GM21526 (cell line): ENCODE data around the gene C10orf67.
"Not testable (repeated sequence)": the region's sequence is repeated elsewhere in the genome, so short reads cannot be mapped to it uniquely, and the experiment has no call there.

Experiments
- ATAC-seq: cut with Tn5 transposase; IDR thresholded peaks from one replicate; pipeline ENCODE4 v1.9.1; 2021; ENCODE audit warnings: moderate library complexity; ENCODE audit not compliant: unreplicated experiment, low FRiP score

The C10orf67 gene

DNA sequence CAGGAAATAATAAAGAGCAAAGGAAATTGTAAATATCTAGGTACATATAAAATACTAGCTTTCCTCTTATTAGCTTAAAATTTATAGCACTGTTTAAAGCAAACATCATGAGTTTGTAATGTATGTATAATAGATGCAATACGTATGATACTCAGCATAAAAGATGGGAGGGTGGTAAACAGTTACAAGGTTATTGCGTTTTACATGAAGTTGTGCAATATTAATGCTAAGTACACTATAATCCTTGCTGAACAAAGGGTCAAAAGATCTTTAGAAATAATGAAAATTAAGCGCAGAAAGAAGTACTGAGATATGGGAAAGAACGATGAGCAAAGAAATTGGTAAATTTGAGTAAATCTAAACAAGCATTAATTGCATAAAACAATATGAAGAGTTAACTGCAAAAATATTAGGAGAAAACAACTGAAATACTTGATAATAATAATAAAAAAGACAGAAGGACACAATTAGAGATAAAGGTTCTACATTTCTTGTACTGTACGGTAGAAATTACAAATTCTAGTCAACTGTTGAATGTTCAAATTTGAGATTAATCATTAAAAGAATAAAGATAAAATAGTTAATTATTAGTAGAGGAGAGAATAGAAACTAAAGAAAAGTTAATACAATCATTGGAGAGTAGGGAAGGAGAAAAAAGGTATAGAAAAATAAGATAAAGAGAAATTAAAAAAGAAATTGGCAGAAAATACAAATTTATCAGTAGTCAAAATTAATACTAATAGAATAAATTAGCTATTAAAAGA, 17.9 kb downstream of the C10orf67 start:
- no peak for ATAC-seq

DNA sequence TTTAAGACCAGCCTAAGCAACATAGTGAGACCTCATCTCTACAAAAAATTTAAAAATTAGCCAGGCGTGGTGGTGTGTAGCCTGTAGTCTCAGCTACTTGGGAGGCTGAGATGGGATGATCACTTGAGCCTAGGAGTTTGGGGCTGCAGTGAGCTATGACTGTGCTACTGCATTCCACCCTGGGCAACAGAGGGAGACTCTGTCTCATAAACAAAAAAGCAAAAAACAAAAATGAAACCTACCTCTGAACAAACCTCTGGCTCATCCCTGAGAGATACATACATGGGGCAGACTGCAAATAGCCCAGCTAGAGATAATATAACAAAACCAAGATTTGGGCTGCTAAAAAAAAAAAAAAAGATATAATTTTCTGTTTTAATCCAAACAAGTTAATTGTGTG, 19.5 kb downstream of the C10orf67 start:
- ATAC-seq: no peak

DNA sequence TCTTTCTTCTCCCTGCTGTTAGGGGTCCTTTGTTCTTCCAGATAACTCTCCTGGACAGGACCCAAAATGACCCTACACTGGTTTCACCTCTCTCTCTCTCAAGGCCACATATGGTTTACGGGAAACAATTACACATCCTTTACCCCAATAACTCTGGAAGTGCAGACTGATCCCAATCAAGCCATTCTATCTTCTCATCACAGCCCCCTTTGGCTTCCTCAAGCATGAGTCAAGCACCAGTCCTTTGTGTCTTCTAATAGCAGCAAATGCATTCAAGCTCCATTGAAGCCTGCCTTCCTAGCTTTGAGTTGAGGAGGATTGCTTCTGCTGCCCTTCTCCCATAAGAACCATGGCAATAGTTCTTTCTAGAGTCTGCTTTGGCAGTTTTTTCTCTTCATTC, 20.2 kb downstream of the C10orf67 start:
- ATAC-seq: no peak

DNA sequence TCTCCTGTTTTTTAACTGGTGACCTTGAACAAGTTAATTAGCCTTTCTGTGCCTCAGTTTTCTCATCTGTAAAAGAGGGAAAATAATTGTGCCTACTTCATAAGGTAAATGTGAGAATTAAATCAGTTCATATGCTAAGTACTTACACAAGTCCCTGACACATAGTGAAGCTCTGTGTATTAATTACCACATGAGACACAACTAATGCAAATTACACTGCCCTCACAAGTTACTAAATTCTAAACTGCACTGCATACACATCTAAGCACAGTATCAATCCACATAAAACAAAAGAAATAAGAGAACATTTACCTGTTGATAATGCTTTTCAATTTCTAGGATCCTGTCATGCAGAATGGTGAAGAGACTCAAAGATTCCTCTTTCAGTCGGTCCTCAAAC, 22.5 kb downstream of the C10orf67 start:
- no peak for ATAC-seq

DNA sequence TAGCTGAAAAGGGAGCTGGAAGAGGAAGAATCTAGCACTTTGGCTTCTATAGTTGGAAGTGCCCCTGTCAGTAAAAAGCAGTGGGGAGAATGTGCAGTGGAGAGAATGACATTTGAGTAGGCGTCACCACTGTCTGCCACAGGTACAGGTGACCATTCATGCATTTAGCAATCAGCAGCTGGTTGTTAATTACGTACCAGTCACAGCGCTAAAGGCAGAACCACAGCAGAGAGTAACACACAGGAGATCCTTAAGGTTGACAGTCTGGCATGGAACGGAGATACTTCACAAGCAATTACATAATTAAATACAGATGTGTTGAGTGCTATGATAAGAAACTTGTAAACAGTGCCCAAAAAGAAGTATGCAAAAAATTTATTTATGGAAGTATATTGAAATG, 24.8 kb downstream of the C10orf67 start:
- ATAC-seq: no peak

DNA sequence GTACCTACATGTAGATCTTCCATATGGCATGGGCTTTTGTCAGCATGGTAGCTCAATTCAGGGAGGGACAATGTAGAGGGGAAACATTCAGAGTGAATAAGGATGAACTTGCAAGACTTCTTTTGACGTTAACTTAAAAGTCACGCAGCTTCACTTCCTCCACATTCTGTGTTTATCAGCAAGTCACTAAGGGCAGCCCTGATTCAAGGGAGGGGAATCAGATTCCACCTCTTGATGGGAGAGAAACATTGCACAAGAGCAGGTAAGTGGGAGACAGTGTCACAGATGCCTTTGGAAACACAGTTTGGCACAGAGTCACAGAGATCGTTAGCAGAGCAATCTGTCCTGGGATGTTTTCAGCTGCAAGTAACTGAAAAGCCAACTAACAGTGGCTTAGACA, 26.2 kb downstream of the C10orf67 start:
- no peak for ATAC-seq

DNA sequence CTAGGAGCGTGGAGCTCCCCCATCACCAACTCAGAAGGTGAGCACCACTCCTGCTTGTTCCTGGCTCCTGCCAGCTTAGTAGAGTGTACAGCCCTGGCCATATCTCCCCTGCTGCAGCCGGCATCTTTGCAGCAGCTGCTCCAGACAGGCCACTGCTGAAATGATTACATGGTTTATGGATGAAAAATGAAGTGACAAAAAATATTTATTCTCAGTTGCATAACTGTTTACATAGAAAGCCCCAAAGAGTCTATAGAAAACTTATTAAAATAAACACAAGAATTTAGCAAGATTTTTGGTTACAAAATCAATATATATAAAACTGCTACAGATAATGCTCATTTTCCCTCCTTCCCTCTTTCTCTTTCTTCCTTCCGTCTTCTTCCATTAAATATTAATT, 27.2 kb downstream of the C10orf67 start:
- ATAC-seq: no peak

DNA sequence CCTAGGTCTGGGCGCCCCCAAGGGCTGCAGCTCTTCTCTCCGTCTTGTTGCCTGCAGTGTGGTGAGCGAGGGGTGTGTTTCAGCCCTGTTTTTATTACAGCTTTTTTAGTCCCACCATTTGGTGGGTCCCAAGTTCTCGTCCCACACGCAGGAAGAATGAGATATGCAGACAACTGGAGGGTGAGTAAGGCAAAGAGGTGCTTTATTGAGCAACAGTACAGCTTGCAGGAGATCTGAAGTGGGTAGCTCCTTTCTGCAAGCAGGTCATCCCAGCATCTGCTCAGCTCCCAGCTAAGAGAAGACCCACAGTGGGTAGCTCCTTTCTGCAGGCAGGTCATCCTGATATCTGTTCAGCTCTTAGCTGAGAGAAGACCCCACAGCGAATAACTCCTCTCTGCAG, 28.2 kb downstream of the C10orf67 start:
- no peak for ATAC-seq

DNA sequence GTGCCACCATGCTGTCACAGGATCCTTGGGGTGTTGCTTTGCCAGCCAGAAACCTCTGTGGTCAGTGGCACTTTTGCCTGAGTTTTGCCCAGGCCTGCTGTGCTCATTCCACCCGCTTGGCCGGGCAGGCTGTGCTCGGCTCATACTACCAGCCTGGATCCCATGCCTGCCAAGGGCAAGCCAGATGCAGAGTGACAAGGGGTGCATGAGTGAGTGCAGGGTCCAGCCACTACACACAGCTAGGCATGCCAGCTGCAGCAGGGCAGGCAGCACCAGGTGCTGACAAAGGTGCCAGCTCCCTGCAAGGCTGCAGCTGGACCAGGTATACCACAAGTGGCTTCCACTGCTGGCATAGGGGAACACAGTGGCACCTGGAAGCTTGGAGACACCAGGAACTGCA, 28.6 kb downstream of the C10orf67 start:
- ATAC-seq: no peak

DNA sequence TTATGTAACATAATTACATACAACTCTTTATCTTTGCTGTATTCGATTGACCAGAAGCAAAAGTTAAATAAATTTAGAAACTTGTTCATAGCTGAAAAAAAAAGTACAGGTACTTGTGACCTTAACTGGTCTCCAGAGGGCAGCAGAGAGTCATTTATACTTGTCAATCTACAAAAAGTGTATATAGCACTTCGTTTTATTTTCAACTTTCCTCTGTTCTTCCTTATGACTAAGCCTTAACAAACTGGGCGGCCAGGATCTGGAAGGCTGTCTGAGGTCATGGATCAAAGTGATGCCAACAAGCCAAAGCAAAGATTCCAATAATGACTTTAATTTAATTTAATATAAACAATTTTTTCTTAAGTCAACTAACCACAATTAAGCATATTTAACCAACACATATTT, 29.8 kb downstream of the C10orf67 start:
- peak; percentile 55 for ATAC-seq

DNA sequence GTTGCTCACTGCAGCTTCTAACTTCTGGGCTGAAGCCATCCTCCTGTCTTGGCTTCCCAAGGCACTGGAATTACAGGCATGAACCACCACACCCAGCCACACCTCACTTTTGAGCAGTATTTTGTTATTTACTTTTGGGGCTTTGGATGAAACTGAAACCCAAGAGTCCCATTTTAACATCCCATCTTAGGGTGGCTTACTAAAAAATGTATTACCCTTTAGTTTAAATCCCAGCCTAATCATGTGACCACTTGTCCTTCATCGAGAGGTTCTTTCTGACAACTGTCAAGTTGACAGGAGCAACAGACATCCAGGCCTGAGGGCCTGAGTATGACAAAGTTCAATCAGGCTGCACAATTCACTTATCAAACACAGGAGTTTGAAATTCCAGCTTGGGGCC, 33.6 kb downstream of the C10orf67 start:
- no peak for ATAC-seq

DNA sequence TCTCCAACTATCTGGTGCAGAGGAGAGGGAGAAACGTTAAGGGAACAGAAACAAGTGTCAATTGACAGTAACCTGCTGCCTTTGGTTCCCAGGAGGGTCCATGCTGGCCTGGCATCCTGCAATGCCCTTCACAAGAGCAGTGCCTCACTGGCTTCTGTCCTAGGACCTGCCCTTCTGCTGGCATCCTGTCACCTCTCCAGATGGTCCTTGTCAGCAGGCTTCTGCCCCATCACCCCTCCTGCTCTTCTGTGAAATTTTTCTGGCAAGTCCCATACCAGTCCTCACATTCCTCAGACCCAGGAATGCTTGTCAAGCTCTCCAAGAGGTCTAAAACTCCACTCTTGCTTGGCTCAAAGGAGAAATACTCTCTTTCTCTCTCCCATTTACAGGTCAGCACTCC, 34.2 kb downstream of the C10orf67 start:
- no peak for ATAC-seq

DNA sequence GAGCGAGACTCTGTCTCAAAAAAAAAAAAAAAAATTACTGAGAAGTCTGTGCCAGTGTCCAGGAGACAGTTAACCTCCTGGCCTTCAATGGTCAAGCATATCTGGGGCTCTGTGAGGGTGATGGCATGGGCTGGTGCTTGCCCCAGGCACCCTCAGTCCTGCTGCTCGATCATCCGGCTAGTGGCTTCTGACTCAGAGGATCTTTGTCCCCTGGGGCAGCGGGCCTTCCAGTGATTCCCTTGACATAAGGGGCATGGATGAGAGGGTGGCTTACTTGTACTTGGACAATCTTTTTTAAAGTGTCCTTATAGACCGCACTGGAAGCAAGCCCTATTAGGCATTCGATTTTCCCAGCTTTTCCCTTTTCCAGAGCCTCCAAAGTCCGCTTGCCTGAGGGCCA, 44.6 kb downstream of the C10orf67 start:
- ATAC-seq: not testable (repeated sequence)

DNA sequence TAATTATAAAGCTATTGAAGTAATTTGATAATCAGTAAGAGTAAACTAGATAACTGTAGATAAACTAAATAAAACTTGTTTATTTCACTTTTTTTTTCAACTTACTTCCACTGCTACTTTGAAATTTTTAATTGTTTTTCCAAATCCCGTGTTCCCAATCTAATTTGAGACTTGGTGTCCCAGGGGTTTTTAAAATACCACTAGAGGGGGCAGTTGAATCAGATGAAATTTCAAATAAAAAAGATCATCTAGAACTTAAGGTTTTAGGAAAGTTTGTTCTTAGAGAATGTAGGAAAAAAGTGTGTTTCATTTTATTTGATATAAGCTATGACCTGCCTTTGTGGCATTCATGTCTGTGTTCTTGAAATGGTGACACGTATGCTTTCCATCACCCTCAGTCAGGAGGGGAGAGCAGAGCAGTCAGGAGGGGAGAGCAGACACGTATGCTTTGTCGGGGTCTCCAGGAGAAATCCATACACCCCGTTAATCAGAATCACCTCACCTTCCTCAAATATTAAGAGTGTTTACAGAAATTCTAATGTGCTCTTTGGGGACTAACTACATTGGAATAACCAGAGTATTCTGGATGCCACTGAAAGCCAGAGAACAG, 49.9 kb downstream of the C10orf67 start:
- no peak for ATAC-seq

DNA sequence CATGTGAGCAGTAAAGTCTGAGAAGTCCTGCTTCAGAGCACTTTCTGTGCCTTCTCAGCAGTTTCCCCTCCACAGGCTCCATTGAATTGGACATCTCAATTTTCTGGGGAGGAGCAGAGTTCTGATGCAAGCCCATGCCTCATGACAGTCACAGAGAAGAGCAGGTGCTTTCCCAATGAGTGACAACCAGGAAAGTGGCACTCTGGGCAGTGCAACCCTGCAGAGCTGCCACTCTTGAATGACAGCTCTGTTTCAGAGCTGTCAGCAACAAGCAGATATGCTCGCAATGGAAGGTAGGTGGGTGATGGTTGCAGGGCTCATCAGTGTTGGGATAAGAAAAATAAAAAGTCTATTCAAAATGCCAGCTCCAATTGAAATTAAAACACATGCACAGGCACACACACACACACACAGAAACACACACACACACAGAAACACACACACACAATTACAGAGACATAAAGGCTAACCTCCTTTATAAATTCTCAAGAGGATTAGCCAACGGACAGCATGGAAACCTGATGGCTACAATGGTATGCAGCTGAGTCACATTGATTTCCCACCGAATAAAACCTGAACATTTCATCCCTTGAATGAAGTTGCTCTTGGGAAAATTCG, 50.5 kb downstream of the C10orf67 start:
- no peak for ATAC-seq

DNA sequence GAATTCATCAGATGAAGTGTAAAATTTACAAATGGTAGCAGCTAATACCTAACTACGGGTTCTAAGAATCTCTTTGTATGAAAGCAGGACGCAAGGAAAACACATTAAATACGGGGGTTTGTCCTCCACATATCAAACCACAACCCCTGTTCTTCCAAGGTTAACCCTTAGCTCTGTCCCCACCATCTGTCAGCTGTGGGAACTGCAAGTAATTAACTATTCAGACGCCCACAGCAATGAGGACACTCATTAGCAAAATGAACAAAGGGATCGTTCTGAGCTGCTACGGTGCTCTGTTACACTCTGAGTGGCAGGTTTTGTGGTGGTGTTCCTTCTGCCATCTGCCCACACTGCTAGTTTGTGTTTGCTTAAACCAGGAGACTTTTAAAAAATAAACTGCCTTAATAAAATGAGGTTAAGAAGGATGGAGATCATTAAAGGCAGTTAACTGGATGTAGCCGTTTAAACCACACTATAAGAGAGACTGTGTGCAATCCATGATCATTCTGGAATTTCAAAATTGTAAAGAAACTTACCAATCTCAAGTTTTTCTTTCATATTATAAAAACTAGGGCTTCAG, 51.4 kb downstream of the C10orf67 start:
- ATAC-seq: peak; percentile 92

DNA sequence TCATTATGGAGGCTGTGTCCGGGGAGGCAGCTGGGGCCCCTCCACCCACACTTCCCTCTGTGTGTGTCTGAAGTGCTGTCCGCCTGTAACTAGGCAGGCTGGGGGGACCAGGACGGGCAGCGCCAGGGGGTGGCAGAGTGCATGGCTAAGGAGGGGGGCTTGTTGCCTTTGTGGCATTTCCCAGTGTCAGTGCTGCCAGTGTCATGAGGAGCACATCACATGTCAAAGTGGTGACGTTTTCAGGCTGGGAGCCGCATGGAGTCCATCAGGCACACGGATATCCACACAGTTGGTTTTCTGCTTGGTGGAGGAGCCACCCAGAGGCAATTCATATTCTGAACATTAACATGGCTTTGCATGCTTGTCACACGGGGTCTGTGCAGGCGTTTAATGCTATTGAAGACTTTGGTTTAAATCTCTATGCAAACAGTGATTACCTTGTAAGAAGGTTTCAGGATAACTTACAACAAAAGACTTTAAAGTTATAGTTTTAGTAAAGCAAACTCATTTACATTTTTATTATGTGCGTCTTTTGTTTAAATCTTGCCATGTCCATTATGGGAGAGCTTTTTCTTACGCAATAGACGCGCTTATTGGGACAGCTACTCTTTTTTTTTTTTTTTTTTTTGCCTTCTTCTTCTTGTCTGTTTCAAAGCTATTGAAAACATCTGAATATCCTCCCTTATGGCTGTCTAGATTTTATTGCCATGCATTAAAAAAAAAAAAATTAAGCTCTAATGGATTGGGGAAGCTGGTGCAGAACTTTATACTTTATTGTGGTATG, 52.9 kb downstream of the C10orf67 start:
- ATAC-seq: no peak

DNA sequence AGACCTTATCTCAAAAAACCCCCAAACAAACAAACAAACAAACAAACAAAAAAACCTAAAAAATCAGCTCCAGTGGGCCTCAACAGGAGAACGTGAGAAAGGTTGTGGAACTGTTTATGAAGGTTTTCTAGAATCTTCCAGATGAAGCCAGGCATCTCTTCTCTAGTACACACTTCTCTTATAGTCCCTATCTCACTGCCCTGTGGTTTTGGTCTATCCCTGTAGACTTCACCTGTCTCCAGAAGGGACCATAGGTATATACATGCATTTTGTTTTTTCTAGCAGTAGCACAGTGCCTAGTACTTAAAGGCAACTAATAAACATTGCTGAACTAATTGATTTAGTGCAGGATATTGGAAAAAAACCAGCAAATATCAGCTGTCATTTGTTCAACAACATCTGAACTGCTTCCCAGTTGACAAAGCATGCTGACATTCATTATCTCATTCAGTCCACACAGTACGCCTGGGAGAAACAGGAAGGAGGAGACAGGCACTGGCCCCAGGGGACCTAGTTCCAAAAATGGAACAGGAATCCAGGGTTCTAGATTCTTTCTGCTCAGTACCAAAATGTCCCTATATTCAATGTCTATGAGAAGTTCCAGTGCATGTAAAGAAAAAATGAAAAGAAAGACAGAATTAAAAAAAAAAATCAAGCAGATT, 59.8 kb downstream of the C10orf67 start:
- ATAC-seq: no peak

DNA sequence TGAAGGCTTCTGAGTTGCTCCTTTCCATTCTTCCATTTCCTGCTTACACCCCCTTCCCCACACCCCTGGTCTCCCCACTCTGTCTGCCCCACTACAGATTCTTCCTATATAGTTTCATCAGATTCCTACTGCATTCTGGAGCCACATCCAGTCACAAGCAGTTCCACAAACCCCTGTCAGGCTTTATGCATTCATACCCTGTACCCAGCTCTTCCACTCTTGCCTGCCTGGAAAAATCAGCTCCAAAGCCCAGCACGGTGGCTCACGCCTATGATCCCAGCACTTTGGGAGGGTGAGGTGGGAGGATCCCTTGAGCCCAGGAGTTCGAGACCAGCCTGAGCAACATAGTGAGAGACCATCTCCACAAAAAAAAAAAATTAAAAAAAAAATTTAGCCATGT, 60.4 kb downstream of the C10orf67 start:
- no peak for ATAC-seq

DNA sequence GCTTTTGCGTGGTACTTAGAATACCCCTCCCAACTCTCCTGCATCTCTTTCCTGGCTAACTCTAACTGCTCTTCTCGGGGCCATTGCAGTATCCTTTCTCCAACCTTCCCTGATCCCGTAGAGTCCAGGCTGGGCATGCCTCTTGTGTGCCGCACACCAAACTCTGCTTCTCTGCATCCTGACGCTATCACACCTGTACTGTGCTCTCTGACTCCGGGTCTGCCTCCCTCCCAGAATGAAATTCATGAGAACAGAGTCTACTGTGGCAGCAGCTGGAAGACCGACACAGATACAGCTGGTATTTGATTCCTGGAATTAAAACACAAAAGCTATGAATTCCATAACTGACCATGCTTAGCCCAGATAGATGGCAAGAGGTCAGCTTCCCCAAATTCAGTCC, 60.9 kb downstream of the C10orf67 start:
- no peak for ATAC-seq
